Natural killer cell treated with Interleukin-12 subunit alpha and Interleukin-12 subunit beta and Interleukin-15 and Interleukin-18, amount 100 ng/mL, for 72 hours (primary cell): ENCODE results near the gene MYOM1. TPM values are rescaled to one million over a fixed set of nuclear protein-coding genes. Genes with fewer than 3 reads are reported as not detected.
A peak's percentile ranks its signal among the peaks of the same experiment; 100 is the strongest.
"Not testable (repeated sequence)": the region's sequence is repeated elsewhere in the genome, so short reads cannot be mapped to it uniquely, and the experiment has no call there.

ENCODE experiments used
- ATAC-seq, 2 donors: fragments of 150-1000 bp; cut with Tn5 transposase in 1 of 2; sonication (Bioruptor Pico), chemical (Tn5 transposase) in 1 of 2; 2 replicates each; pipeline ENCODE4 v1.10.0; 2021
- DNase-seq: peaks from one replicate; pipeline ENCODE4 v3.0.0; 2022; ENCODE audit warnings: low spot score
- H3K27ac Mint-ChIP-seq, 2 donors: 1 replicate in 1 of 2; 2 replicates in 1 of 2; pipeline ENCODE4 v1.8.0; 2022; ENCODE audit warnings: mixed read lengths in 2 of 2, mild to moderate bottlenecking in 1 of 2, moderate library complexity in 1 of 2
- H3K27me3 Mint-ChIP-seq, 2 donors: 1 replicate in 1 of 2; 2 replicates in 1 of 2; pipeline ENCODE4 v1.8.0; 2022; ENCODE audit warnings: mixed read lengths in 2 of 2
- H3K36me3 Mint-ChIP-seq: one replicate; pipeline ENCODE4 v1.8.0; 2022; ENCODE audit warnings: mixed read lengths
- H3K4me1 Mint-ChIP-seq, 2 donors: 1 replicate in 1 of 2; 2 replicates in 1 of 2; pipeline ENCODE4 v1.8.0; 2022; ENCODE audit warnings: low read depth in 2 of 2, mixed read lengths in 2 of 2, mild to moderate bottlenecking in 1 of 2
- H3K4me3 Mint-ChIP-seq: one replicate; pipeline ENCODE4 v1.8.0; 2022; ENCODE audit warnings: mixed read lengths
- H3K9me3 Mint-ChIP-seq: 2 replicates; pipeline ENCODE4 v1.8.0; 2022; ENCODE audit warnings: mixed read lengths
- total RNA-seq, 2 donors: library from RNA; stranded (reverse); gene quantifications; one replicate each; pipeline ENCODE4 v1.2.3, GENCODE V29; 2022

Gene MYOM1
- total RNA-seq, 2 donors from 2014 or later, result 0.88 to 0.98 TPM

DNA sequence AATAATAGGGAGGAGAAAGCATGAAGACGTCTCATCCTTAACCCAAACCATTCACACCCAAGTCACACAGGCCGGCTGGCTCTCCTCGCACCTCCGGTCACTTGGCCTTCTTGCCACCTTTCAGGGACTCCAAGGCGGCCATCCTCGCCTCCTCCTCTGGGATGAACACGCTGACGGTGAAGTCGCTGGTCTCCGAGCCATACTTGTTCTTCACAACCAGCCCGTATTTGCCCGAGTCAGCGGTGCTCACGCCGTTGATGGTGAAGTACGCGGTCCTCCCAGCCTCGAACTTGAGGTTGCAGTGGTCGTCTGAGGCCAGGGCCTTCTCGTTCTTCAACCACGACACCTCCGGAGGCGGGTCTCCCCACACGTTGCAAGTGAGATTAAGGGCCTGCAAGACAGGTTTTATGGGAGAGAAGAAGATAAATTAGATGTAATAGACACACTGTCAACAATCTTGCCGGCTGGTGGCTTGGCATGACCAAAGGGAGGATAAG is 152.6 kb downstream of the MYOM1 start:
- H3K36me3 Mint-ChIP-seq, result no peaks in the 10 kb centered on the region
- H3K4me1 Mint-ChIP-seq, result peaks cover 37 to 40% of the 10 kb centered on the region in 2 donors
- peak overlapping the region; percentile 61 to 86 for H3K27ac Mint-ChIP-seq
- H3K4me3 Mint-ChIP-seq, result peak overlapping the region; percentile 77
- ATAC-seq (peak; percentile 37 to 58), DNase-seq (no peak)
- H3K9me3 Mint-ChIP-seq, result no peaks in the 10 kb centered on the region
- no peaks in the 10 kb centered on the region for H3K27me3 Mint-ChIP-seq

DNA sequence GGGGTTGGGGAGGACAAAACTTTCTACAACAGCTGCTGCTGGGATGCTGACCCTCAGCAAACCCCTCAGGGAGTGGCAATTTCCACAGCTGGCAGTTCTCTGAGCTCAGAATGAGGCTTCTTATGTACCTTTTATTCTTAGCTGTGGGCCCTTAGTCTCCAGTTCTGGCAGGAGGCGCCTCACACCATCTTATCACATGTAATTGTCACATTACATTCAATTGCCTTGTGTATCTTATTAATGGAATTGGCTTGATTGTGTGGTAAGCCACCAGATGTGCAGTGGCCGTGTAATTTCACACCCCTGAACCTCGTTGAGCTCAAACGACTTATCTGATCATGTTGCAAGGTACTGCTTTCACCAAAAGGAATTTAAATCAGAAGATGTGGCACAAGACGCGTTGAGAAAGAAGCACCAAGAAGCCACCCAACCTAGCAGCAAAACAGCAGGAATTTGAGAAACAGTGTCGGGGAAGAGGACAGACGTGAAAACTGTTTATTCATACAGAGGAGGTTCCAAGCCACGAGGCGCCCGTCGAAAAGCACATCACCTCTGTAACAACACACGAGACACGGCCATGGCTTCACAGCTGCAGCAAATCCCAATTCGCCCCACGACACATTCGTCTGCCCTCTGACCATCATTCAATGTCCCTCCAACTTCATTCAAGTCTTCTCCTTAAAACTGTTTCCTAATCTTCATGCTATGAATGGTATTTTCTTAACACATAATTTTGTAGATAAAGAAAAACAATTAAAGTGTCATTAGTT is 153.2 kb downstream of the MYOM1 start:
- Mint-ChIP-seq H3K27ac (peak overlapping the region; percentile 61 to 86), H3K4me3 (peak overlapping the region; percentile 77), H3K27me3 (no peaks in the 10 kb centered on the region), H3K4me1 (peaks cover 44 to 47% of the 10 kb centered on the region in 2 donors), H3K36me3 (no peaks in the 10 kb centered on the region), H3K9me3 (no peaks in the 10 kb centered on the region)
- ATAC-seq (no peak), DNase-seq (no peak)

GRCh38 chr18:3063766-3064165 is 156.0 kb downstream of the MYOM1 start:
- DNase-seq, H3K9me3 Mint-ChIP-seq, H3K27me3 Mint-ChIP-seq, ATAC-seq, H3K4me3 Mint-ChIP-seq, H3K36me3 Mint-ChIP-seq: not testable (repeated sequence)
- Mint-ChIP-seq H3K27ac (peak overlapping the region in 1 of 2 donors; percentile 85), H3K4me1 (peaks cover 52 to 62% of the 10 kb centered on the region in 2 donors)

DNA sequence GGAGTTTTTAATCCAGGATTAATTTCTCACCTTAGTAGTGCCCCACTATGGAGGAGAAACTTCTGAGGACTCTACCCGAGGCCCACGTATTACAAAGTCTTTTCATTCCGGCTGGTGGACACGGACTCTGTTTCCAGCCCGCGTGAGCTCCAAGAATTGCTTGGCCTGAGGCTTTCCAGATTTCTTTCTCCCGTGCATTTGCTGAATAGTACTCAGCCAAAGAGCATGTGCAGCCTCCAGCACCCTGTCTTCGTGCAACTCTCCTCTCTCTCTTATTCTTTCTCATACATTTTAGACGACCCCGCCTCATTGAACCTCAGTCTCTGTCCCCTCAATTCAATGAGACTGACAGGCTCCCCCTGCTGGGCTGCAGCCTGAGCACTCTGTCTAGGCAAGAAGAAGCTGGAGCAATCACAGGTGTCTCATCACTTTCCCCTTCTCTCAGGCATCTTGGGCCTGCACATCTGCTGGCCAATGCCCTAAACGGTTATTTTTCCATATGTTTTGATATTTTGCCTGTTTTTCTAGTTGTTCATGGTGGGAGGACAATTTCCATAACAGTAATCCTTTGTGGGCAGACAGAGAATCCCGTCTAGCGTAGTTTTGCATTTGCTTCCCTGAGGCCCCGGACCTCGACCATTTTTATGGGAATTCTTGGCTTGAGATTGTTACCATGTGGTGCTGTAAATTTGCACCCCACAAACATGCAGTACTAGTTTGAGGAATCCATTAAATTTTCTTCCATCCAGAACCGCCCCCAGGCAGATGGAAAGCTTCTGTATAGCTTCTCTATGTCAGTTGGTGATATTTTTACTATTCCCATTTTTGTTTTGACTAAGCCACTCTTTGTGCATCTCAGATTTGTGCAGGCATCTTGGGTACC is 156.7 kb downstream of the MYOM1 start:
- H3K4me1 Mint-ChIP-seq, result peaks cover 59 to 68% of the 10 kb centered on the region in 2 donors
- peak overlapping the region; percentile 85 to 100 for H3K27ac Mint-ChIP-seq
- H3K9me3 Mint-ChIP-seq, result no peaks in the 10 kb centered on the region
- ATAC-seq (no peak), DNase-seq (no peak)
- H3K27me3 Mint-ChIP-seq, result no peaks in the 10 kb centered on the region
- H3K4me3 Mint-ChIP-seq, result peak overlapping the region; percentile 16
- no peaks in the 10 kb centered on the region for H3K36me3 Mint-ChIP-seq

DNA sequence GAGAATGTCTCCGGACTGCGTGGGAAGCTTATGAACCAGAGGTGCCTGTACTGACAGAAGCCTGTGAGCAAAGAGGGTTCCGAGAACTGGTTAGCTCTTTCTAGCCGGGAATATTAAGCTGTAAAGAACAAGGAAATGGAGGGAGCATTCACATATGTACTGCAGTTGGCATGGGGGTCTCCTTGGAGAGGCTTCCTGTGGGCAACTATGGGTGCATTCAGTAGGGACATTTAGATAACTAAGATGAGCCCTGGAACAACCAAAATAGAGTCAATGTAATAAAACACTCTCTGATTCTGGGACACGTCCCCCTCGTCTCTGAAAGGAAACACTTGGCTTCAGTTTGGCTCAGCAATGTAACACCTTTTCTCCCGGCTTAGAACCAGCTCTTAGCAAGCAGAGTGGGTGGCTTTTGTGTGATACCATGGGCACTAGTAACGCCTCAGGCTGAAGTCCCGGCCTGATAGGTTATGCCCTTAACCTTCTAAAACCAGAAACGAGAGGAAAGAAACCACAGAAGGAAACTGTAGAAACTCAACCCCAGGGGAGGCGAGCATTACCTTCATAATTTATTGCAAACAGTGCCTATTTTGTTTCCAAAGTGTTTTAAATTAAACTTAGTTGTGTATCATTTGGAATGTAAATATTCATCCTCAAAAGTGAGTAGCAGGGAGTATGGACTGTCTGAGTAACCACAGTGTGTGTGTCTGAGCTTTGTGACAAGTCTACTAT is 158.0 kb downstream of the MYOM1 start:
- H3K27ac Mint-ChIP-seq, result peak overlapping the region; percentile 85 to 100
- no peaks in the 10 kb centered on the region for H3K27me3 Mint-ChIP-seq
- H3K9me3 Mint-ChIP-seq, result no peaks in the 10 kb centered on the region
- H3K4me1 Mint-ChIP-seq, result peaks cover 56% of the 10 kb centered on the region in 2 donors
- peak overlapping the region; percentile 88 for H3K4me3 Mint-ChIP-seq
- ATAC-seq, result peak; percentile 90 to 91
- DNase-seq, result peak; percentile 85
- H3K36me3 Mint-ChIP-seq, result no peaks in the 10 kb centered on the region

GRCh38 chr18:3060667-3061580 is 158.8 kb downstream of the MYOM1 start:
- H3K4me1 Mint-ChIP-seq, result peaks cover 50 to 52% of the 10 kb centered on the region in 2 donors
- H3K27ac Mint-ChIP-seq, result peak overlapping the region; percentile 85 to 100
- H3K36me3 Mint-ChIP-seq, result no peaks in the 10 kb centered on the region
- H3K9me3 Mint-ChIP-seq, result no peaks in the 10 kb centered on the region
- peak; percentile 80 for DNase-seq
- peak overlapping the region; percentile 88 for H3K4me3 Mint-ChIP-seq
- peak; percentile 57 to 74 for ATAC-seq
- H3K27me3 Mint-ChIP-seq, result no peaks in the 10 kb centered on the region

DNA sequence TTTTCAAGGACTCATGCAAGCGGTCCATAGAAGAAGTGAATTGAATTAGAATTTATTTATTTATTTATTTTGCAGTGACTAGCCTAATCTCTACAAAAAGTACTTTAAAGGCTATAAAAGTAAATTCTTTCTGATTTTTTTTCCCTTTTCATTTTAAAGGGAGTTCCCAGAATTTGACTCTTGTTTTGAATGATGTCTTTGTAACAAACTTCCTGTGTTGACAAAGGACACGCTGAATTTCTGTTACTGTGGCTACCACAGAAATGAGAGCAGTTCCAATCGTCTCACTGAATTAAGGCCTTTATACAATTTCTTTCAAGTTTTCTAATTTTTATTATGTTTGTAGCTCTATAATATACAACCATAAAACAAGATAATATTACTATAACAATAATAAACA is 160.5 kb downstream of the MYOM1 start:
- Mint-ChIP-seq H3K4me3 (peak overlapping the region; percentile 54), H3K27ac (peak overlapping the region; percentile 85 to 100), H3K4me1 (peaks cover 50 to 52% of the 10 kb centered on the region in 2 donors), H3K27me3 (no peaks in the 10 kb centered on the region), H3K36me3 (peaks cover 2% of the 10 kb centered on the region), H3K9me3 (no peaks in the 10 kb centered on the region)
- DNase-seq (no peak), ATAC-seq (no peak)

DNA sequence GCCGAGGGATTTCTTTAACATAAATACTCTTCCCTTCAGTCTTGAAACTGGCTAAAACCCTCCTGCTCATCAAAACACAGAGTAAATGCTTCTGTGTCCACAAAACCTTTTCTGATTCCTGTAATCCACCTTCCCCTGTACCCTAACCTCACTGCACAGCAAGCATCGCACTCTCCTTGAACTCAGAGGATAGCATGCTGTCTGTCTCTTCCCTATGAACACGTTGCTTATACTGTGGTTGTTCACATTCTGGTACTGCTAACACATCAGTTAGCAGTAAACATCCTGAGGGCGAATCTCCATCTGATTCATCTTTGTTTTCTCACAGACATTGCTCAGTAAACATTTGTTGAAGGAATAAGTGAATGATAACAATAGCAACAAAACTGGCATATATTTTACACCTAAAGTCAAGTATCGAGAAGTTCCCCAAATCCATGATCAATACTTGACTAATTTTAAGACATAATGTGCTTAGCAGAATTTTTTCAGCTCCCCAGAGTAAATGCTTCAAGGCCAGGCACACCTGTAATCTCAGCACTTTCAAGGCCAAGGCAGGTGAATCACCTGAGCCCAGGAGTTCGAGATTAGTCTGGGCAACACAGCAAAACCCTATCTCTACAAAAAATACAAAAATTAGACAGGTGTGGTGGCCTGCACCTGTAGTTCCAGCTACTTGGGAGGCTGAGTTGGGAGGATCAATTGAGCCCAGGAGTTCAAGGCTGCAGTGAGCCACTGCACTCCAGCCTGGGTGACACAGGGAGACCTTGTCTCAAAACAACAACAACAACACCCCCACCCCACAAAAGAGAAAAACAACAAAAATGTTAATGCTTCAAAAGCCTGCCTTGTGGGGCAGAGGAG is 161.2 kb downstream of the MYOM1 start:
- Mint-ChIP-seq H3K36me3 (peaks cover 5% of the 10 kb centered on the region), H3K9me3 (peaks cover under 1% of the 10 kb centered on the region), H3K4me1 (peaks cover 51 to 53% of the 10 kb centered on the region in 2 donors), H3K4me3 (peak overlapping the region; percentile 54), H3K27me3 (no peaks in the 10 kb centered on the region), H3K27ac (peak overlapping the region; percentile 85 to 100)
- ATAC-seq (peak in 1 of 2 donors; percentile 66), DNase-seq (no peak)

DNA sequence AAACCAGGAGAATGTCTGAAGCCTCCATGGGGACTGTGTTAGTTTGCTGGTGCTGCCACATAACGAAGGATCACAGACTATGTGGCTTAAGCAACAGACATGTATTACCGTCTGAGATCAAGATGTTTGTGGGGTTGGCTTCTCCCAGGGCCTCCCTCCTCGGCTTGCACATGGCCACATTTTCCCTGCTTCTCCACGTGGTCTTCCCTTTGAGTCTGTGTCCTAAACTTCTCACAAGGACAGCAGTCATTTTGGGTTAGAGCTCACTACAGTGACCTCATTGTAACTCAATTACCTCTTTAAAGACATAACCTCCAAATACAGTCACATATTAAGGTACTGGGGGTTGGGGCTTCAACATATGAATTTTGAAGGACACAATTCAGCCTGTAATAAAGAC is 162.2 kb downstream of the MYOM1 start:
- no peak for ATAC-seq
- peaks cover 7% of the 10 kb centered on the region for H3K9me3 Mint-ChIP-seq
- peak overlapping the region; percentile 85 to 100 for H3K27ac Mint-ChIP-seq
- DNase-seq, result no peak
- peaks cover 10% of the 10 kb centered on the region for H3K36me3 Mint-ChIP-seq
- no peaks in the 10 kb centered on the region for H3K27me3 Mint-ChIP-seq
- H3K4me1 Mint-ChIP-seq, result peaks cover 51 to 53% of the 10 kb centered on the region in 2 donors
- no peak overlapping the region for H3K4me3 Mint-ChIP-seq

DNA sequence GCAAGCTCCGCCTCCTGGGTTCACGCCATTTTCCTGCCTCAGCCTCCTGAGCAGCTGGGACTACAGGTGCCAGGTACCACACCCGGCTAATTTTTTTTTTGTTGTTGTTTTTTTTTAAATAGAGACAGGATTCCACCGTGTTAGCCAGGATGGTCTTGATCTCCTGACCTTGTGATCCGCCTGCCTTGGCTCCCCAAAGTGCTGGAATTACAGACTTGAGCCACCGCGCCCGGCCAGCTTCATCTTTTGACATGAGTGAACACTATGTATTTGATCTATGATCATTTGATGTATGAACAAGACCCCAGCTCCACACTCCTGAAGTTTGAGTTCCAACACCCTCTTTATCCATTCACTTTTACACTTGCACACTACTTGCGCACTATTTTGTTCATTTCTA is 163.5 kb downstream of the MYOM1 start:
- Mint-ChIP-seq H3K36me3 (peaks cover 10% of the 10 kb centered on the region), H3K27ac (peak overlapping the region; percentile 85 to 100), H3K4me1 (peaks cover 48 to 53% of the 10 kb centered on the region in 2 donors), H3K9me3 (peaks cover 7% of the 10 kb centered on the region), H3K27me3 (no peaks in the 10 kb centered on the region), H3K4me3 (no peak overlapping the region)
- DNase-seq (no peak), ATAC-seq (no peak)

DNA sequence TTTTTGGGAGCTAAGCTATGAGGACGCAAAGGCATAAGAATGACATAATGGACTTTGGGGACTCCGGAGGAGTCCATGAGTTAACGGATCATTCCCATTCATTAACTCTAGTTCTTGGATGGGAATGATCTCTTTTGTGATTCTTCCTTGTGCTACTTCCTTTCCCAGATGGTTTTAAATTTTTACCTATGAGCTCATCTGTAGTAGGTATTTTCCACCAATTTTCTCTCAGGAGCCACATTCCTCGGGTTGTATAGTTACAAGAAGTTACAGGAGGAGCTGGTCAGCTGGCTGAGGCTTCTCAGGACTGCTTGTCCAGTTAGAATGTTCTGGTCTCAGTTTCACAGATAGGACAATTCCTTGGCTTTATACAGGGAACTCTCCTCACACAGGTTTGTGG is 164.0 kb downstream of the MYOM1 start:
- Mint-ChIP-seq H3K4me1 (peaks cover 43 to 48% of the 10 kb centered on the region in 2 donors), H3K36me3 (peaks cover 10% of the 10 kb centered on the region), H3K27me3 (no peaks in the 10 kb centered on the region), H3K27ac (no peak overlapping the region), H3K4me3 (no peak overlapping the region), H3K9me3 (peaks cover 7% of the 10 kb centered on the region)
- no peak for ATAC-seq
- no peak for DNase-seq

GRCh38 chr18:3055186-3055728 is 164.5 kb downstream of the MYOM1 start:
- no peak for ATAC-seq
- DNase-seq, result no peak
- no peak overlapping the region for H3K4me3 Mint-ChIP-seq
- H3K36me3 Mint-ChIP-seq, result peaks cover 10% of the 10 kb centered on the region
- H3K9me3 Mint-ChIP-seq, result peaks cover 7% of the 10 kb centered on the region
- H3K27ac Mint-ChIP-seq, result no peak overlapping the region
- no peaks in the 10 kb centered on the region for H3K27me3 Mint-ChIP-seq
- H3K4me1 Mint-ChIP-seq, result peaks cover 37 to 43% of the 10 kb centered on the region in 2 donors
